Panc1 (cell line): Measurements from ENCODE around the gene TNIK. TPM values are rescaled to one million over a fixed set of nuclear protein-coding genes. Genes with fewer than 3 reads are reported as not detected.

ENCODE experiments used
- ATAC-seq: fragments of 200-7000 bp; cut with Tn5 transposase; 2 replicates; pipeline ENCODE4 v1.9.1; 2020; ENCODE audit warnings: mild to moderate bottlenecking, moderate library complexity
- BruUV-seq: library from RNA; stranded (reverse); fragments of 400-500 nt; replicated peaks from 2 replicates; lab custom pipeline; 2021; lab: Mats Ljungman, UMichigan
- CTCF ChIA-PET: fragments of 300-600 bp; sonication (Branson Sonifier 250); formaldehyde crosslinking; loops from one replicate; lab custom pipeline; 2022; ENCODE audit warnings: antibody characterized with exemption; lab: Charles Lee
- POLR2A ChIA-PET: fragments of 300-600 bp; sonication (Branson Sonifier 250); formaldehyde crosslinking; loops from one replicate; lab custom pipeline; 2022; ENCODE audit warnings: antibody characterized with exemption; lab: Charles Lee
- DNase-seq: peaks from one replicate; pipeline ENCODE4 v3.0.0-alpha.2; 2010; ENCODE audit warnings: low read depth, low spot score
- H3K27ac ChIP-seq: 2 replicates; pipeline ENCODE4 v1.5.1; 2011; ENCODE audit warnings: mild to moderate bottlenecking, low read length, inconsistent platforms
- H3K27me3 ChIP-seq: fragments of 200-500 bp; sonication (Bioruptor generic); 2 replicates; pipeline ENCODE4 v1.6.0; 2014; ENCODE audit warnings: low read length, inconsistent platforms; ENCODE audit not compliant: control insufficient read depth, insufficient read depth
- H3K36me3 ChIP-seq: fragments of 200-500 bp; sonication (Bioruptor generic); 2 replicates; pipeline ENCODE4 v1.5.1; 2014; ENCODE audit warnings: inconsistent platforms, mild to moderate bottlenecking, low read length, moderate library complexity; ENCODE audit not compliant: control insufficient read depth, insufficient read depth
- H3K4me1 ChIP-seq: 2 replicates; pipeline ENCODE4 v1.5.1; 2011; ENCODE audit warnings: inconsistent platforms, mild to moderate bottlenecking, low read length, moderate library complexity; ENCODE audit not compliant: control insufficient read depth, insufficient read depth
- H3K4me3 ChIP-seq, 2 experiments: 2 replicates each; pipeline ENCODE4 v1.5.1; 2011 to 2012; ENCODE audit warnings: low read depth in 2 of 2, low read length in 2 of 2, mild to moderate bottlenecking in 2 of 2, inconsistent platforms in 1 of 2, moderate library complexity in 1 of 2
- H3K9me3 ChIP-seq: fragments of 200-500 bp; sonication (Bioruptor generic); 2 replicates; pipeline ENCODE4 v1.5.1; 2014; ENCODE audit warnings: low read depth, mild to moderate bottlenecking, inconsistent platforms, low read length, moderate library complexity; ENCODE audit not compliant: control insufficient read depth, insufficient read depth
- CTCF ChIP-seq: fragments of 450-650 bp; IDR thresholded peaks from 2 replicates; pipeline ENCODE4 v1.5.1; 2017; ENCODE audit warnings: mild to moderate bottlenecking
- POLR2AphosphoS5 ChIP-seq: IDR thresholded peaks from 2 replicates; pipeline ENCODE4 v1.6.1; 2012; ENCODE audit warnings: mild to moderate bottlenecking, low read depth, low read length, moderate library complexity
- REST ChIP-seq, 2 experiments: IDR thresholded peaks; 2 replicates each; pipeline ENCODE4 v1.6.1; 2011 to 2012; ENCODE audit warnings: low read depth in 2 of 2, control low read depth in 1 of 2, low read length in 1 of 2, mild to moderate bottlenecking in 1 of 2, moderate library complexity in 1 of 2; ENCODE audit not compliant: insufficient read depth in 1 of 2
- SIN3A ChIP-seq: IDR thresholded peaks from 2 replicates; pipeline ENCODE4 v1.6.1; 2012; ENCODE audit warnings: low read depth, mild to moderate bottlenecking, low read length, moderate library complexity, borderline replicate concordance; ENCODE audit not compliant: insufficient read depth
- TCF7L2 ChIP-seq: IDR thresholded peaks from 2 replicates; pipeline ENCODE4 v1.6.1; 2011; ENCODE audit warnings: mild to moderate bottlenecking, low read depth, low read length, inconsistent platforms
- in situ Hi-C: cut with HindIII; loops from 2 replicates; pipeline ENCODE4 v1.10.0; 2016; ENCODE audit warnings: low sequenced_read_pairs, low pct_unique_long_range_greater_than_20kb
- intact Hi-C: fragments of 100-400 bp; cut with micrococcal nuclease; formaldehyde crosslinking; loops from one replicate; pipeline ENCODE4 v1.10.0; 2022; ENCODE audit not compliant: unreplicated experiment
- total RNA-seq: library from RNA; stranded (reverse); gene quantifications from one replicate; pipeline ENCODE4 v1.2.1, GENCODE V29; 2021; ENCODE audit not compliant: unreplicated experiment

TNIK gene
- total RNA-seq, 1 experiment from 2014 or later, result 1.9 TPM

GRCh38 chr3:171312741-171313140, 147.5 kb downstream of the TNIK start:
- TF ChIP-seq TCF7L2 (no peak), POLR2AphosphoS5 (no peak), CTCF (no peak), SIN3A (no peak), REST (IDR thresholded peaks at IDR 0.05; ENCODE audit: insufficient read depth in 1 of 2, low read depth in 2 of 2, low read length in 1 of 2) (no peak)
- POLR2A ChIA-PET, result no interaction called here
- intact Hi-C loops, result no loop called here
- no peak for ATAC-seq
- no peaks in the 10 kb centered on the region for H3K4me1 ChIP-seq
- no peaks in the 10 kb centered on the region for H3K36me3 ChIP-seq
- H3K27me3 ChIP-seq, result peaks cover 3% of the 10 kb centered on the region; the same call in 1 of the 2 replicates
- no TSS peak for BruUV-seq
- H3K27ac ChIP-seq, result no peak overlapping the region
- in situ Hi-C loops, result no loop called here
- DNase-seq, result no peak
- CTCF ChIA-PET, result no interaction called here
- H3K4me3 ChIP-seq, result no peak overlapping the region
- no peaks in the 10 kb centered on the region for H3K9me3 ChIP-seq

- Histone ChIP-seq H3K4me3 (no peak overlapping the region), H3K36me3 (no peaks in the 10 kb centered on the region), H3K27me3 (peaks cover 3% of the 10 kb centered on the region; the same call in 1 of the 2 replicates), H3K27ac (no peak overlapping the region), H3K9me3 (no peaks in the 10 kb centered on the region), H3K4me1 (no peaks in the 10 kb centered on the region)
- BruUV-seq, result no TSS peak
- ChIA-PET POLR2A (no interaction called here), CTCF (no interaction called here)
- in situ Hi-C loops, result no loop called here
- no peak for DNase-seq
- TF ChIP-seq POLR2AphosphoS5, result no peak
- TF ChIP-seq SIN3A, result no peak
- TF ChIP-seq REST (IDR thresholded peaks at IDR 0.05; ENCODE audit: insufficient read depth in 1 of 2, low read depth in 2 of 2, low read length in 1 of 2), result no peak
- no peak for TF ChIP-seq TCF7L2
- TF ChIP-seq CTCF, result no peak
- ATAC-seq, result no peak
- intact Hi-C loops, result no loop called here
These were observed 148.4 kb downstream of the TNIK start for GRCh38 chr3:171311784-171312183.
